Measurements from ENCODE around the gene BOLL.

GRCh38 chr2:197814526-197814925, 29.4 kb upstream of the BOLL start:
- no peak for TF ChIP-seq POLR2A (IDR thresholded peaks at IDR 0.05)
- no peak for TF ChIP-seq CTCF (IDR thresholded peaks at IDR 0.05)
- no peak for TF ChIP-seq EP300 (IDR thresholded peaks at IDR 0.05)

Measured in tibial nerve (tissue), 4 donors.